ENCODE results near the gene PCARE.

Gene PCARE

GRCh38 chr2:29063056-29063455, 11.3 kb downstream of the PCARE start:
- DNase-seq (ENCODE audit: low read depth): no peak

DNA sequence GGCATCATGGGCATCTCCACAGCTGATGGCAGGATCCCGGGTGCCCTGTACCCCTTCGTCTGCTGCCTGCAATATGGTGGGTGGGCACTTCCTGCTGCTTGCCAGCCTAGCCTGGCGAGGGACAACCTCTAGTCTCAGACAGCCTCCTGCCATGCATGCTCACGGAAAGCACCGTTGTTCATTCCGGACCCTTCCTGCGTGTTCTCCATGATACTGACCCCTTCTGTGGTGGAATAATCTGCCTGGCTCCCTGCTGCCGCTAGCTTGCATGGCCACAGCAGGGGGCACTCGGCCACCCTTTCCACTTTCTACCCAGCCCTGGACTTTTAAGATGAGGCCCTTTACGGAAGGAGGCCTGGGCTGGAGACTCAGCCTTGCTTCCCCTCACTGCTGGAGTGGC, 12.0 kb downstream of the PCARE start:
- no peak for DNase-seq (ENCODE audit: low read depth)

GRCh38 chr2:29061616-29062015, 12.7 kb downstream of the PCARE start:
- no peak for DNase-seq (ENCODE audit: low read depth)

GRCh38 chr2:29061176-29061575, 13.1 kb downstream of the PCARE start:
- DNase-seq (ENCODE audit: low read depth): no peak

DNA sequence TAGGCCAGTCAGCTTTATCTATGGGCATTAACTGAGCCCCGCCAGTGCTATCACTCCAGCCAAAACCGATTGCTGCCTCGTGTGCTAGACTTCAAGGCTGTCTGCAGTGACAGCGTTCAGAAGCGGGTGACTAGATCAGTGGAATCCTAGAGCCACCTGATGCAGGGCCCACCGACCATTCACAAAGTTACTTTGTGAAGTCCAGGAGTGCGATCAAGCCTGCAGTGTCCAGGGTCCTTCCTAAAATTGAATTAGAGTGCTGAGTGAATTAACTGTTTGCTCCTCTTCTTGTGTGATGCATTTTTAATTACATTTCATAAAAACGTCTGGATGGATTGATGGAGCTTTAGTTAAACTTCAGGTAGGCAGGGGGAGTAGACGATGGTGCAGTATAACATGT, 13.9 kb downstream of the PCARE start:
- no peak for DNase-seq (ENCODE audit: low read depth)

GRCh38 chr2:29059624-29060023, 14.7 kb downstream of the PCARE start:
- no peak for DNase-seq (ENCODE audit: low read depth)

GRCh38 chr2:29057006-29057405, 17.3 kb downstream of the PCARE start:
- DNase-seq (ENCODE audit: low read depth): no peak

DNA sequence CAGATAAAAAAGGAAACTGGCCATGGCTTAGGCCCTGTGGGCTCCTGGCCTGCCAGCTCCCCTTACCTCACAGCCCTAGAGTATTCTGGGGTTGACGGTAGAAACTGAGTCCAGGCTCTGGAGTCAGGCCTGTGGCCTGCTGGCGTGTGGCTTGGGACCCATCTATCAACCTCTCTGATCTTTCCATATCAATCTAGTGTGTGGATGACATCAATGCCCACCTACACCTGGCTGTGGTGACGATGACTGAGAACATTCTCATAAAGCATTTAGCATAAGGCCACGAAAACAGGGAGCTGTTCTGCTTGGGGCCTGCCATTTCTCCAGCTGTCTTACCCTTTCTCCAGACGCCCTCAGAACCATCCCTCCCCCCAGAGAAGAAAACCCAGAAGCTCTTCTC, 17.9 kb downstream of the PCARE start:
- no peak for DNase-seq (ENCODE audit: low read depth)

DNA sequence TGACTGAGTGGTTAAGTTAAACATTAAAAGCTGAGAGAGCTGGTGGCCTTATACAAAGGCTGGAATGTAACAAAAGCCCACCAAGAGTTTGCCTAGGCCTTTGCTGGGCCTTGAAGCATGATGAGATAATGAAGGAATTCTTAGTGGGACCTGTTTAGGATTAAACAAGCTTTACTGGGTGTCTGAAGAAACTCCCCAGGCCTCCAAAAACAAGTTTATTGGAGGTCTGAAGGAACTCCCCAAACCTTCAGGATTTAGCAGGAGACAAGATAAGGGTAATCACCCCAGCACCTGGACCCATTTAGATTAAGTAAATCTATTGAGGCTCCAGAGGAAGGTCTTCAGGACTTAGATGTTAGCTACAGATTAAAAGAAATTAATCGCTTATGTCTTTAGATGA, 18.7 kb downstream of the PCARE start:
- DNase-seq (ENCODE audit: low read depth): no peak

- DNase-seq (ENCODE audit: low read depth): no peak
Measured at GRCh38 chr2:29054430-29054829, 19.9 kb downstream of the PCARE start.

DNA sequence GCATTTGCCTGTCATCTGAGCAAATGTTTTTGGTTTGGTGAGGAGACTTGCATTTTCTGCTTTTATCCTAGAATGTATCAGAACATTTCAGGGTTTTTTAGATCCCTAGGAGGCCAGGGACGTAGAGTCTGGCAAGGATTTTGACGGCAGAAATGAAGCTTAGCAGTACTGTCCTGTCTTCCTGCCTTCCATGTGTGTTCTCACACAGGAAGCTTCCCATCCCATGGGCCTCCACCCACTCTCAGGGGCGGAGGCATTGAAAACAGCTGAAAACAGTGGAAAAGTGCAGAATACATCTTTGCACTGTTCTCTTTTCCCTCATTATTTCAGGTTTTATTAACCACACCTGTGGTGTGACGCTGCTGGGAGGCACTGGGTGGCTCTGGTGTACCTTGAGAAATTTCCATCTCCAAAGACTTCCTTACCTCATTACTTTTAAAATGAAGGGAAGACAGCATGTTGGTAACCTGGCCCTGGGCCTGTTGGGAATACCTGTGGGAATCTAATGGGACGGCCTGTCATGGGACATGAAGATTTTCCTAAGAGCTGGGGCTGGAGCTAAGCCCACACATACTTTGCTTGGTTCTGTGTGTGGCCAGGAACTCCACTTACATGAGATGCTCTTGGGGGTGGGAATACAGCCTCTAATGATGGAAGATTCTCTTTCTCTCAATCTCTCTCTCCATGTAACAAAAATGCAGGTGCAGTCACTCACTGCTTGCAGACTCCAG, 20.5 kb downstream of the PCARE start:
- DNase-seq (ENCODE audit: low read depth): no peak

DNA sequence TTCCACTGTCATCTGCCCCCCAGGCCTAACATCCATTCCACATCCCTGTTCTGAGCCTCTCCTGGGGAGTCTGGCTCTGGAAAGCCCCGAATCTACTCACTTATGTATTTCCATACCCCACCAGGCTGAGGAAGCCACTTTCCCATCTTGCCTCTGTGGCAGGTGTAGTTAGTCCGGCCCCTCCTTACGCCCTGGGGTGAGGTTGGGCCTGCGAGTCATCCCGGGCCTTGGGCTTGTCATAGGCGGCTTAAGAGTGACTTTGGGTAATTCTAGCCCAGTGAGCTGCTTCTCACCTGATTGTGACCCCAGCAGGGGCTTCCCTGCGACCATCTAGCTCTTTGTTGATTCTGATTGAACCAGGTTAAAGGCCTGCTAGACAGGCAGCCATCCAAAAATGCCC, 21.1 kb downstream of the PCARE start:
- no peak for DNase-seq (ENCODE audit: low read depth)

- DNase-seq (ENCODE audit: low read depth): no peak
Measured at GRCh38 chr2:29052807-29053206, 21.5 kb downstream of the PCARE start.

DNA sequence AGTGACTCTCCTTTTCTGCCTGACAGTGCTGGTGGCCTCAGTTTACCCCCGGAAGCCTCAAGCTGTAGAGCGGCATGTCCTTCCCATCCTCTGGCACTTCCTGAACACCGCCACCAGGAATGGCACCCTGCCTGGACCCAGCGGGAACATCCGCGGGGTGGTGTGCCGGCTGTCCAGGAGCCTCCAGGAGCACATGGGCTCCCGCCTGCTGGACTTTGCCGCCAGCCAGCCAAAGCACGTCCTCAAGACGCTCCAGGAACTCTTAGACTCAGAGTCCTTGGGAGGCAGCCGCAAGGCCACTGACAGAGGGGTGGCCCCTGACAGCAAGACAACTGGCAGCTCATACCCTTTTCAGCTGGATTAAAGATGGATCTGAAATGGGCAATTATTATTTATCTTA, 22.6 kb downstream of the PCARE start:
- DNase-seq (ENCODE audit: low read depth): no peak

GRCh38 chr2:29050591-29050990, 23.7 kb downstream of the PCARE start:
- DNase-seq (ENCODE audit: low read depth): no peak

DNA sequence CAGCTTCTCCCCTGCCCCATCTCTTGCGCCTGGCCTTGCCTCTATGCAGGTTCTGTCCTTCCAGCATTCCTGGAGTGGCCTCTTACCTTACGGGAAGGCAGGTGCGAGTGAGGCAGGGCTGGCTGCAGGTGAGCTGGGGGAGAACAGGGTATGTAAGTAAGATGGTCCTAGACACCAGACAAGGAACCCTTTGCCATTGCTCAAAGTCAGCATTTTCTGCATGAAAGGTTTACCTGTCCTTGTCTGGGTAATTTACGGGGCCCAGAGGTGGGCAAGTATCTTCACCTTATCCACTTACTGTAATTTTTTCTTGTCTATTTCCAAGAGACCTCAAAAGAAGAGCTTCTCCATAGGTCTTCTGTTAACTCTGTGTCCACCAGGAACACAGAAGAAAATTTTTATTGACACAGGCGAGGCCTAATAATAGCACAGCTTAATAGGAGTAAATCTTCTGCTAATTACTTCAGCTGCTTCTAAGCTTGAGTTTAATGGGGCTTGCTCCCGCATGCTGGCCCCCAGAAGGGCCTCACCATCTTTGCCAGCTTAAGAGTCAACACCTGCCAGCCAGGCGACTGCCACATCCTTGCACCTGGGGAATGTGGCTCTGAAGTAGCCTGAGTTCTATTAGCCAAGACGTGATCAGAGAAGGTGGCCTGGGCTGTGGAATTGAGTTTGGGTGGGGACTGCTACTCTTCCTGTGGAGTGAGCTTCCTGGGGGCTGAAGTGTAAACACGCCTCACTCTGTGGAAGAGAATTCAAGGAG, 27.1 kb downstream of the PCARE start:
- no peak for DNase-seq (ENCODE audit: low read depth)

- no peak for DNase-seq (ENCODE audit: low read depth)
Measured at GRCh38 chr2:29046321-29046720, 28.0 kb downstream of the PCARE start.

- DNase-seq (ENCODE audit: low read depth): no peak
Measured at GRCh38 chr2:29044459-29044858, 29.9 kb downstream of the PCARE start.

DNA sequence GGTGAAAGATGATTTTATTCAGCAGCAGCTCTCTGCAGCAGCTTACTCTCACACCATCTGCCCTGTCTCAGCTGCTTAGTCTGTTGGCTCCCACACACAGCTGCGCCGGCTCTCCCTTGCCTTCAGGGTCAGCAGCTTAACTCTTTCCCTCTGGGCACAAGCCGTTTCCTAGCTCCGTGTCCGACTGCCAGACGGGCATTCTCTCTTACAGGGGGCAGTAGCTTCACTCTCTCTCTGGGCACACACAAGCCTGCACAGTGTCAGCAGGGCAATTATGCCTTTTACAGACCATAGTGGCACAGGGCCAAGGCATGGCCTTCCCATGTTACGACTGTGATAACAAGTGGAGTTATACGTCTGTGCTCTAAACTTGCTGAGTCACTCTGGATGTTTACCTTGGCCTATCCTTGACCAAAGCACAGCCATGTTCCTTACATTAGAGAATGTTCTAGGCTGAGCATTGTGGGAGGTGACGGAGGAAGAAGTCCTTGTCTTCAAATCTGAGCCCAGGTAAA, 31.7 kb downstream of the PCARE start:
- peak; percentile 83 for DNase-seq (ENCODE audit: low read depth)

- DNase-seq (ENCODE audit: low read depth): no peak
Measured at GRCh38 chr2:29041161-29041660, 33.1 kb downstream of the PCARE start.

GRCh38 chr2:29040552-29040951, 33.8 kb downstream of the PCARE start:
- no peak for DNase-seq (ENCODE audit: low read depth)

DNA sequence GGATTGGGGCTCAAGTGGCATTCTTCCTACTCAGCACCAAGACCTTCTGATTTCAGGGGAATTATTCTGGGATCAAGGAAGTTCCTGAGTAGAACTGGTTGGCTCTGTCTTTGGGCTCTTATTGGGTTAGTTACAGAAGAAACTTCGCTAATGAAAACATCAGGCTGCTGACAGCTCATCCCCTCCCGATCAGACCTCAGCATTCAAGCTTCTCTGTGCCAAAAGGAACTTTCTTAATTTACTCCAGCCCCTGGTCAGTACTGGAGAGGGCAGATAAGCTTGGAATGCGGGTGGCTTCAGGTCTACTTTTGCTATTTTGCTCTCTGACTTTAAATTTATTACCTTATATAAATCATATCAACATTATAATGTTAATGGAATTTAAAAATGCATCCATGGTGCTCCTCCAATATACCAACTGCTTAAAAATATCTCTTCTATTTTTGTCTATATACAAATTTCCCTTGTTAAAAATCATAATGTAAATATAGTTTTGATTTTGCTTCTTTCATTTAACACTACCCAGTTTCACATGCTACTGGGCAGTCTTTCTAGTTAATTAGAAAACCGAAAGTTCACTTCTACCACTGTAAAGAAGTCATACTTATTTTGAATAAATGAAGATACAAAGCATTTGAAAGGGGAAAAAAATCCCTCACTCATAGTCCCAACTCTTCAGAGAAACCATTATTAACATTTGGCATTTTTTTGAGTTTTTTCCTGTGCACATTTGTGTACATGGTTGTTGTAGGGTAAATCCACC, 34.4 kb downstream of the PCARE start:
- DNase-seq (ENCODE audit: low read depth): no peak
